Measurements from ENCODE around the gene FFAR3.

GRCh38 chr19:35388277-35389054 lies 30.2 kb downstream of the FFAR3 start:
- no peak for TF ChIP-seq CTCF (IDR thresholded peaks at IDR 0.05; ENCODE audit: low read length)
- no peak for TF ChIP-seq EZH2 (IDR thresholded peaks at IDR 0.05; ENCODE audit: borderline replicate concordance, low read length)

Data from OCI-LY1 (cell line).